H9 (cell line): ENCODE measurements around the gene LONRF3. TPM values are rescaled to one million over a fixed set of nuclear protein-coding genes. Genes with fewer than 3 reads are reported as not detected.

ENCODE experiments used
- DNase-seq: peaks from one replicate; pipeline ENCODE4 v3.0.0-alpha.2; 2017
- H2AFZ ChIP-seq: one replicate; pipeline ENCODE4 v1.6.1; 2013; ENCODE audit warnings: mild to moderate bottlenecking, low read length, control low read depth, moderate library complexity
- H2AK5ac ChIP-seq: 2 replicates; pipeline ENCODE4 v1.6.1; 2013; ENCODE audit warnings: low read length, control low read depth, mixed read lengths; ENCODE audit not compliant: insufficient read length
- H2BK120ac ChIP-seq: one replicate; pipeline ENCODE4 v1.6.1; 2013; ENCODE audit warnings: low read depth, mild to moderate bottlenecking, low read length, control low read depth, inconsistent platforms; ENCODE audit not compliant: poor library complexity, severe bottlenecking
- H2BK12ac ChIP-seq: 2 replicates; pipeline ENCODE4 v1.6.1; 2013; ENCODE audit warnings: low read length, control low read depth, mixed read lengths, low read depth; ENCODE audit not compliant: insufficient read length
- H2BK15ac ChIP-seq: 2 replicates; pipeline ENCODE4 v1.6.1; 2013; ENCODE audit warnings: low read depth, low read length, control low read depth
- H2BK20ac ChIP-seq: one replicate; pipeline ENCODE4 v1.6.1; 2013; ENCODE audit warnings: low read depth, mild to moderate bottlenecking, low read length, control low read depth, inconsistent platforms; ENCODE audit not compliant: poor library complexity, severe bottlenecking
- H2BK5ac ChIP-seq: 2 replicates; pipeline ENCODE4 v1.6.1; 2013; ENCODE audit warnings: low read length, control low read depth, mixed read lengths; ENCODE audit not compliant: insufficient read length
- H3K14ac ChIP-seq: 2 replicates; pipeline ENCODE4 v1.6.1; 2013; ENCODE audit warnings: low read length, control low read depth; ENCODE audit not compliant: insufficient read depth
- H3K18ac ChIP-seq: 2 replicates; pipeline ENCODE4 v1.6.1; 2013; ENCODE audit warnings: low read depth, mild to moderate bottlenecking, mixed read lengths, low read length, control low read depth; ENCODE audit not compliant: insufficient read length
- H3K23ac ChIP-seq: 2 replicates; pipeline ENCODE4 v1.6.1; 2013; ENCODE audit warnings: low read length, control low read depth, mixed read lengths, low read depth; ENCODE audit not compliant: insufficient read length
- H3K23me2 ChIP-seq: 2 replicates; pipeline ENCODE4 v1.6.1; 2013; ENCODE audit warnings: low read depth, mild to moderate bottlenecking, mixed read lengths, low read length, control low read depth; ENCODE audit not compliant: insufficient read length, poor library complexity, severe bottlenecking
- H3K27ac ChIP-seq: 2 replicates; pipeline ENCODE4 v1.5.1; 2013; ENCODE audit warnings: low read length, control low read depth, mixed read lengths, low read depth; ENCODE audit not compliant: insufficient read length
- H3K27me3 ChIP-seq: 2 replicates; pipeline ENCODE4 v1.6.1; 2013; ENCODE audit warnings: low read length, control low read depth, inconsistent platforms; ENCODE audit not compliant: insufficient read depth
- H3K4ac ChIP-seq: 2 replicates; pipeline ENCODE4 v1.6.1; 2013; ENCODE audit warnings: low read depth, mild to moderate bottlenecking, control low read depth, inconsistent platforms, low read length, moderate library complexity
- H3K4me1 ChIP-seq: 2 replicates; pipeline ENCODE4 v1.6.1; 2013; ENCODE audit warnings: low read length, control low read depth, inconsistent platforms; ENCODE audit not compliant: insufficient read depth
- H3K4me2 ChIP-seq: 2 replicates; pipeline ENCODE4 v1.6.1; 2013; ENCODE audit warnings: low read length, control low read depth, mixed read lengths; ENCODE audit not compliant: insufficient read length, insufficient read depth
- H3K56ac ChIP-seq: 2 replicates; pipeline ENCODE4 v1.6.1; 2013; ENCODE audit warnings: low read depth, mild to moderate bottlenecking, mixed read lengths, low read length, control low read depth; ENCODE audit not compliant: insufficient read length
- H3K79me1 ChIP-seq: 2 replicates; pipeline ENCODE4 v1.6.1; 2013; ENCODE audit warnings: low read depth, mild to moderate bottlenecking, moderate library complexity, low read length, control low read depth, inconsistent platforms; ENCODE audit not compliant: insufficient read depth, poor library complexity, severe bottlenecking
- H3K79me2 ChIP-seq: 2 replicates; pipeline ENCODE4 v1.6.1; 2013; ENCODE audit warnings: low read length, control low read depth, inconsistent platforms; ENCODE audit not compliant: insufficient read depth
- H3K9ac ChIP-seq: 2 replicates; pipeline ENCODE4 v1.6.1; 2013; ENCODE audit warnings: low read length, control low read depth, mixed read lengths; ENCODE audit not compliant: insufficient read length; ENCODE audit errors: extremely low read depth
- H3K9me3 ChIP-seq: one replicate; pipeline ENCODE4 v1.6.1; 2013; ENCODE audit warnings: low read depth, low read length, inconsistent platforms; ENCODE audit not compliant: control insufficient read depth
- H3T11ph ChIP-seq: one replicate; pipeline ENCODE4 v1.6.1; 2013; ENCODE audit warnings: mild to moderate bottlenecking, low read length, control low read depth, inconsistent platforms
- H4K20me1 ChIP-seq: one replicate; pipeline ENCODE4 v1.6.1; 2013; ENCODE audit not compliant: control insufficient read depth, insufficient read length, insufficient read depth
- H4K5ac ChIP-seq: 2 replicates; pipeline ENCODE4 v1.6.1; 2013; ENCODE audit warnings: low read depth, mild to moderate bottlenecking, mixed read lengths, low read length, control low read depth; ENCODE audit not compliant: insufficient read length
- H4K8ac ChIP-seq: replicated peaks from 2 replicates; pipeline ENCODE4 v1.6.1; 2013; ENCODE audit warnings: low read length, control low read depth, mixed read lengths, low read depth; ENCODE audit not compliant: insufficient read length
- H4K91ac ChIP-seq: 2 replicates; pipeline ENCODE4 v1.6.1; 2013; ENCODE audit warnings: low read depth, mild to moderate bottlenecking, moderate library complexity, mixed read lengths, low read length, control low read depth; ENCODE audit not compliant: insufficient read length
- H3K27ac Mint-ChIP-seq, 3 experiments: 2 replicates in 2 of 3; 3 replicates in 1 of 3; pipeline ENCODE4 v1.8.0; 2020 to 2021; ENCODE audit warnings: mixed read lengths in 3 of 3, mild to moderate bottlenecking in 1 of 3, moderate library complexity in 1 of 3
- H3K27me3 Mint-ChIP-seq: 2 replicates; pipeline ENCODE4 v1.8.0; 2021; ENCODE audit warnings: low read depth, mild to moderate bottlenecking, moderate library complexity, mixed read lengths
- H3K36me3 Mint-ChIP-seq, 3 experiments: 2 replicates in 2 of 3; 3 replicates in 1 of 3; pipeline ENCODE4 v1.8.0; 2020 to 2021; ENCODE audit warnings: low read depth in 3 of 3, mixed read lengths in 3 of 3; ENCODE audit not compliant: insufficient read depth in 1 of 3
- H3K4me1 Mint-ChIP-seq, 2 experiments: 2 replicates each; pipeline ENCODE4 v1.8.0; 2020; ENCODE audit warnings: mixed read lengths in 2 of 2
- H3K4me3 Mint-ChIP-seq, 2 experiments: 2 replicates in 1 of 2; 3 replicates in 1 of 2; pipeline ENCODE4 v1.8.0; 2020 to 2021; ENCODE audit warnings: mild to moderate bottlenecking in 2 of 2, mixed read lengths in 2 of 2, moderate library complexity in 1 of 2
- H3K9me3 Mint-ChIP-seq, 2 experiments: 2 replicates in 1 of 2; 3 replicates in 1 of 2; pipeline ENCODE4 v1.8.0; 2020; ENCODE audit warnings: mild to moderate bottlenecking in 2 of 2, mixed read lengths in 2 of 2, moderate library complexity in 1 of 2
- WGBS: extraction: QIAGEN DNeasy Blood & Tissue Kit; methylation state at CpG from one replicate; pipeline ENCODE4 v1.1.7; 2013; ENCODE audit warnings: missing lambda C conversion rate, low lambda C conversion rate, mixed read lengths; ENCODE audit not compliant: insufficient read length; ENCODE audit errors: extremely low coverage; 5-methylcytosine and 5-hydroxymethylcytosine counted together
- total RNA-seq: library from RNA; stranded (reverse); gene quantifications from 2 replicates; pipeline ENCODE4 v1.2.1, GENCODE V29; 2021
- TF ChIP-seq, protein P1 (sequence below): fragments of 200-600 bp; sonication (generic); conservative IDR thresholded peaks from 3 replicates; pipeline ENCODE4 v1.8.0; 2021; ENCODE audit warnings: antibody characterized with exemption, mild to moderate bottlenecking

The LONRF3 gene
- total RNA-seq, 1 experiment from 2014 or later: 0.33 TPM

DNA sequence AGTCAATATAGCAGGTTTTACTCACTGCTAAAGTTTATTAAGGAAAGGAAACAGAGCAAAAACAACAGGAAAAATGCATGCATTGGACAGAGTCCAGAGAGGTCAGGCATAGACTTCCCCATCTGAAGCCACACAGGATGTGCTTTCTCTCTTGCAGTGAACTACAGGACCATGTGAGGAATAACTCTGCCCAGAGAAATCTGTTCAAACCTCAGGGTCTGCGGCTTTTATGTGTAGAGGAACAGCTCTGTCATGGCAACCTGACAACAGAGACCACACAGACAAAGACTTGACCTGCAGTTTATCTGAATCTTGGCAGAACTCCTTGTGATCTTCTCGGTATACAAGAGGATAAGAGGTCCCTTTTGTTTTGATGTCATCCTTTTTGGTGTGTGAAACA is 46.3 kb upstream of the LONRF3 start:
- Mint-ChIP-seq H3K9me3 (peaks cover 54 to 57% of the 10 kb centered on the region in 2 experiments), H3K4me3 (no peak overlapping the region), H3K4me1 (no peaks in the 10 kb centered on the region), H3K27me3 (peaks cover 5% of the 10 kb centered on the region; the same call in 1 of the 2 replicates), H3K27ac (no peak overlapping the region), H3K36me3 (no peaks in the 10 kb centered on the region; a peak in 2 of 7 replicates)
- Histone ChIP-seq H3K14ac (no peak overlapping the region), H3K4ac (no peak overlapping the region), H3K79me2 (no peaks in the 10 kb centered on the region), H3K56ac (no peak overlapping the region), H3K79me1 (no peaks in the 10 kb centered on the region), H3K27ac (no peak overlapping the region), H4K91ac (no peak overlapping the region), H4K5ac (no peak overlapping the region), H2BK12ac (no peak overlapping the region), H3T11ph (no peak overlapping the region), H2BK5ac (no peak overlapping the region), H3K18ac (no peak overlapping the region), H2AK5ac (no peak overlapping the region), H2BK120ac (no peak overlapping the region), H3K9me3 (peaks cover 4% of the 10 kb centered on the region), H3K4me1 (no peaks in the 10 kb centered on the region), H3K23me2 (no peaks in the 10 kb centered on the region), H2AFZ (no peak overlapping the region), H4K20me1 (no peaks in the 10 kb centered on the region), H3K27me3 (no peaks in the 10 kb centered on the region), H4K8ac (no peak overlapping the region), H3K9ac (no peak overlapping the region), H2BK20ac (no peak overlapping the region), H3K4me2 (no peak overlapping the region), H3K23ac (no peak overlapping the region), H2BK15ac (no peak overlapping the region)
- TF ChIP-seq, protein P1, sequence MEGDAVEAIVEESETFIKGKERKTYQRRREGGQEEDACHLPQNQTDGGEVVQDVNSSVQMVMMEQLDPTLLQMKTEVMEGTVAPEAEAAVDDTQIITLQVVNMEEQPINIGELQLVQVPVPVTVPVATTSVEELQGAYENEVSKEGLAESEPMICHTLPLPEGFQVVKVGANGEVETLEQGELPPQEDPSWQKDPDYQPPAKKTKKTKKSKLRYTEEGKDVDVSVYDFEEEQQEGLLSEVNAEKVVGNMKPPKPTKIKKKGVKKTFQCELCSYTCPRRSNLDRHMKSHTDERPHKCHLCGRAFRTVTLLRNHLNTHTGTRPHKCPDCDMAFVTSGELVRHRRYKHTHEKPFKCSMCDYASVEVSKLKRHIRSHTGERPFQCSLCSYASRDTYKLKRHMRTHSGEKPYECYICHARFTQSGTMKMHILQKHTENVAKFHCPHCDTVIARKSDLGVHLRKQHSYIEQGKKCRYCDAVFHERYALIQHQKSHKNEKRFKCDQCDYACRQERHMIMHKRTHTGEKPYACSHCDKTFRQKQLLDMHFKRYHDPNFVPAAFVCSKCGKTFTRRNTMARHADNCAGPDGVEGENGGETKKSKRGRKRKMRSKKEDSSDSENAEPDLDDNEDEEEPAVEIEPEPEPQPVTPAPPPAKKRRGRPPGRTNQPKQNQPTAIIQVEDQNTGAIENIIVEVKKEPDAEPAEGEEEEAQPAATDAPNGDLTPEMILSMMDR: no peak
- WGBS: no CpG with 5 or more reads among the region's 2 CpGs
- no peak for DNase-seq
